DND-41 (cell line): Measurements from ENCODE around the gene ZNF691.
A peak's percentile ranks its signal among the peaks of the same experiment; 100 is the strongest.

Experiments
- ATAC-seq: fragments of 200-7000 bp; cut with Tn5 transposase; 3 replicates; pipeline ENCODE4 v1.9.1; 2021; ENCODE audit warnings: low read depth; ENCODE audit not compliant: insufficient read depth
- DNase-seq: peaks from one replicate; pipeline ENCODE4 v3.0.0-alpha.2; 2020
- H2AFZ ChIP-seq: 2 replicates; pipeline ENCODE4 v1.6.0; 2012; ENCODE audit warnings: low read depth, low read length
- H3K27ac ChIP-seq: 2 replicates; pipeline ENCODE4 v1.5.1; 2012; ENCODE audit warnings: low read length, inconsistent platforms
- H3K27me3 ChIP-seq: fragments of 200-600 bp; sonication (generic); 2 replicates; pipeline ENCODE4 v1.6.0; 2012; ENCODE audit warnings: low read length, mild to moderate bottlenecking, inconsistent platforms; ENCODE audit not compliant: insufficient read depth, poor library complexity
- H3K36me3 ChIP-seq: 2 replicates; pipeline ENCODE4 v1.5.1; 2012; ENCODE audit warnings: low read length, inconsistent platforms; ENCODE audit not compliant: insufficient read depth
- H3K4me1 ChIP-seq: 2 replicates; pipeline ENCODE4 v1.5.1; 2012; ENCODE audit warnings: mild to moderate bottlenecking, low read length; ENCODE audit not compliant: insufficient read depth
- H3K4me2 ChIP-seq: 2 replicates; pipeline ENCODE4 v1.6.0; 2012; ENCODE audit warnings: mild to moderate bottlenecking, moderate library complexity, low read length, inconsistent platforms; ENCODE audit not compliant: insufficient read depth
- H3K4me3 ChIP-seq, 2 experiments: fragments of 200-600 bp in 1 of 2; shearing (Covaris generic) in 1 of 2; 2 replicates each; pipeline ENCODE4 v1.5.1; 2012 to 2016; ENCODE audit warnings: inconsistent platforms in 2 of 2, low read length in 2 of 2, mild to moderate bottlenecking in 2 of 2, low read depth in 1 of 2, moderate library complexity in 1 of 2
- H3K79me2 ChIP-seq: 2 replicates; pipeline ENCODE4 v1.6.0; 2012; ENCODE audit warnings: low read length, inconsistent platforms; ENCODE audit not compliant: insufficient read depth
- H3K9ac ChIP-seq: 2 replicates; pipeline ENCODE4 v1.6.0; 2012; ENCODE audit warnings: low read depth, mild to moderate bottlenecking, inconsistent platforms, low read length, moderate library complexity
- H3K9me3 ChIP-seq: 2 replicates; pipeline ENCODE4 v1.5.1; 2012; ENCODE audit warnings: low read length, moderate library complexity, mild to moderate bottlenecking, inconsistent platforms; ENCODE audit not compliant: insufficient read depth, severe bottlenecking
- H4K20me1 ChIP-seq: 2 replicates; pipeline ENCODE4 v1.6.0; 2012; ENCODE audit warnings: low read length; ENCODE audit not compliant: insufficient read depth
- CTCF ChIP-seq: IDR thresholded peaks from 2 replicates; pipeline ENCODE4 v1.5.1; 2012; ENCODE audit warnings: borderline replicate concordance, low read length, moderate library complexity, mild to moderate bottlenecking; ENCODE audit not compliant: poor library complexity, severe bottlenecking; ENCODE audit errors: extremely low read depth
- EZH2 ChIP-seq: IDR thresholded peaks from 3 replicates; pipeline ENCODE4 v1.6.1; 2012; ENCODE audit warnings: borderline replicate concordance, low read depth, mild to moderate bottlenecking, moderate library complexity, low read length, inconsistent platforms; ENCODE audit not compliant: severe bottlenecking

ZNF691 gene

GRCh38 chr1:42844592-42845140 is 1.7 kb upstream of the ZNF691 start:
- DNase-seq (no peak), ATAC-seq (no peak)
- Histone ChIP-seq H3K4me2 (no peak overlapping the region), H3K27ac (no peak overlapping the region), H3K4me3 (no peak overlapping the region), H4K20me1 (no peaks in the 10 kb centered on the region), H3K36me3 (peaks cover 6% of the 10 kb centered on the region), H3K4me1 (peaks cover 37% of the 10 kb centered on the region), H3K9me3 (no peaks in the 10 kb centered on the region), H3K79me2 (peaks cover 17% of the 10 kb centered on the region), H3K9ac (no peak overlapping the region), H2AFZ (no peak overlapping the region), H3K27me3 (no peaks in the 10 kb centered on the region)
- TF ChIP-seq EZH2: no peak
- no peak for TF ChIP-seq CTCF

- TF ChIP-seq CTCF (no peak), EZH2 (no peak)
Measured at GRCh38 chr1:42845193-42845592, 1.2 kb upstream of the ZNF691 start.

GRCh38 chr1:42845866-42846256 is 552 bp upstream of the ZNF691 start:
- Histone ChIP-seq H3K9me3 (no peaks in the 10 kb centered on the region), H3K4me2 (peak overlapping the region; percentile 90), H3K27me3 (no peaks in the 10 kb centered on the region), H3K36me3 (peaks cover 18% of the 10 kb centered on the region), H4K20me1 (no peaks in the 10 kb centered on the region), H3K4me1 (peaks cover 37% of the 10 kb centered on the region), H3K4me3 (peak overlapping the region; percentile 31 to 98; a peak in 3 of 4 replicates), H3K79me2 (peaks cover 20% of the 10 kb centered on the region), H2AFZ (peak overlapping the region; percentile 95), H3K27ac (peak overlapping the region; percentile 69), H3K9ac (peak overlapping the region; percentile 83)
- no peak for DNase-seq
- TF ChIP-seq EZH2: no peak
- no peak for ATAC-seq

More at GRCh38 chr1:42845193-42845592, 1.2 kb upstream of the ZNF691 start:
- H3K9ac ChIP-seq: no peak overlapping the region
- H3K4me3 ChIP-seq: no peak overlapping the region
- H3K27ac ChIP-seq: no peak overlapping the region
- no peaks in the 10 kb centered on the region for H4K20me1 ChIP-seq
- H3K27me3 ChIP-seq: no peaks in the 10 kb centered on the region
- H3K9me3 ChIP-seq: no peaks in the 10 kb centered on the region
- H3K4me2 ChIP-seq: peak overlapping the region; percentile 90; the same call in 1 of the 2 replicates
- no peak for DNase-seq
- H3K79me2 ChIP-seq: peaks cover 20% of the 10 kb centered on the region
- H3K4me1 ChIP-seq: peaks cover 37% of the 10 kb centered on the region
- no peak overlapping the region for H2AFZ ChIP-seq
- no peak for ATAC-seq
- H3K36me3 ChIP-seq: peaks cover 11% of the 10 kb centered on the region

- Histone ChIP-seq H3K4me2 (peak overlapping the region; percentile 90), H3K27ac (peak overlapping the region; percentile 78), H3K4me1 (peaks cover 37% of the 10 kb centered on the region), H2AFZ (peak overlapping the region; percentile 86), H3K4me3 (peak overlapping the region; percentile 82 to 98), H4K20me1 (peaks cover 6% of the 10 kb centered on the region), H3K36me3 (peaks cover 31% of the 10 kb centered on the region), H3K9ac (peak overlapping the region; percentile 83), H3K9me3 (no peaks in the 10 kb centered on the region), H3K27me3 (no peaks in the 10 kb centered on the region), H3K79me2 (peaks cover 20% of the 10 kb centered on the region)
- ATAC-seq (peak; percentile 23), DNase-seq (peak; percentile 52)
- TF ChIP-seq CTCF (no peak), EZH2 (no peak)
Measured at GRCh38 chr1:42847111-42847595, 740 bp downstream of the ZNF691 start.
